ENCODE data around the gene TFF2.
A peak's percentile ranks its signal among the peaks of the same experiment; 100 is the strongest.

The TFF2 gene

DNA sequence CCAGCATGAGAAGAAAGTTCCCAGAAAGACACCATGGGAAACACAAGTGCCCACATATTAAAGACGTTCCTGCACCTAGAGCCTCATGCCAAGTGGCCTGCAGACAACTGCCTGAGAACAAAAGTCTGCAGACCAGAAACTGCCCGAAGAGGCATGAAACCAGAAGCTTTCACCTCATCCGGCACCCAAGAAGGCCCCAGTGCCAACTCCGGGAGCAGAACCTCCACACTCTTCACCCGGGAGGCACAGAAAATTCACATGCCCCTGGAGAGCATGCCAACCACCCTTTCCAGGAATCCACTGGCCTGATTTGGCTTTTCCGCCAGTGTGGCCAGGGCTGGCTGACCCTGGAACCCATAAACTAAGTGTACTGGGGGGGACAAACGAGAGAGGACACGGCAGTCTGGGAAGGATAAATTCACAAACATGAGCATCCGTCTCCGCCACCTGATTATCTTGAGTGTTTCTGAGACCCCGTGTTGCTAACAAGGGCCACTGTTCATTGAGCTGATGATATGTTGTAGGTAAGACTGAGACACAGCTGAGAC, 6.8 kb downstream of the TFF2 start:
- DNase-seq = no peak

DNA sequence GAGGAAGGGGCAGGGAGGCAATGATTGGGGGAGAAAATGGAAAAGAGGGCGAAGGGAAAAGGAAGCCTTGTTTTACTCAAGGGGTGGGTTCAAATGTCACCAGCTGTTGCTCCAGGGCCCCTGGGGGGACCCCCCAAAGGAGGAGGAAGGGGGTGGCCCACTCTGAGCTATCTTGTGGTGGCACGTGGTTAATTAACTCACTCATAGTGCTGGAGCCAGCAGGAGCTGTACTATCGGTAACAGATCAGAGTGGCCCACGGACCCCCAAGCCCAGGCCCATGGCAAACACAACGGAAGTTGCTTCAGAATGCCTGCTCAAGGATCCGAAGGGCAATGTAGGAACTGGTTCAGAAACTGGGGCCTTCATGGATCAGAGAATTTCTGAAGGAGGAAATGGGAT, 7.2 kb downstream of the TFF2 start:
- no peak for DNase-seq

DNA sequence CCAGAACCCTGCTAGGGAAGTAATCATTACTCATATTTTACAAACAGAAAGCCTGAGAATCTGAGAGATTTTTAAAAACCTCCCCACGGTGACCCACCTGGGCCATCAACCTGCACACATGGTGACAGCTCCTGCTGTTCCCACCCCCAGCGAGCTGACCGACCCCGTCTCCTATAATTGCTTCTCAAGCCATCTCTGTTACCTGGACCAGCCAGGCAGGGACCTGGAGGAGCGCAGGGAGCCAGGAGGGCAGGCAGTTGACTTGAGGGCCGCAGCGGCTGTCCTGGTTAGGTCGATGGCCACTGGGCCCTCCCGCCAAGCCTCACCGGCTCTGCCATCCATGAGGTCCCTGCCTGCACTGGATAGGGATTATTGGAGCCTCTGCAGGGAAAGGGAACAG, 7.7 kb downstream of the TFF2 start:
- no peak for DNase-seq

DNA sequence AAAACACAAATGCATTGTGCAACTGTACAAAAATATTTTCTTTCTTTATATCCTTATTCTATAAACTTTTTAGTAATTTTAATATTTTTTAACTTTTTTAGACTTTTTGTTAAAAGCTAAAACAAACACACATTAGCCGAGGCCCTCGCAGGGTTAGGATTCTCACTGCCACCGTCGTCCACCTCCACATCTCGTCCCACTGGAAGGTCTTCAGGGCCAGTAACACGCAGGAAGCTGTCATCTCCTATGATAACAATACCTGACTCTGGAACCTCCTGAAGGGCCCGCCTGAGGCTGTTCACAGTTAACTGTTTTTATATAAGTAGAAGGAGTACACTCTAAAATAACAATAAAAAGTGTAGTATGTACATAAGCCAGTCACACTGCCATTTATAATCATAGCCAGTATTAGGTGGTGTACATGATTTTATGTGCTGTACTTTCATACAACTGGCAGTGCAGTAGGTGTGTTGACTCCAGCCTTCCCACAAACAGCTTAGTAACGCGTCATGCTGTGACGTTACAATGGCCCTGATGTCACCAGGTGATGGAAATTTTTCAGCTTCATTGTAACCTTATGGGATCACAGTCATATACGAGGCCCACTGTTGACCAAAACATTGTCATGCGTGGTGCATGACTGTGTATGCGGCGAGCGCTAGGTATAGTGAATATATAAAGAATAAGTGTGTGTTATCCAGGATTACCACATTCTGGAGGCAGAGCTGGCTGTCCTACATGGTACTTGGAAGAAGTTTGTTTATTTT, 8.8 kb downstream of the TFF2 start:
- no peak for DNase-seq

DNA sequence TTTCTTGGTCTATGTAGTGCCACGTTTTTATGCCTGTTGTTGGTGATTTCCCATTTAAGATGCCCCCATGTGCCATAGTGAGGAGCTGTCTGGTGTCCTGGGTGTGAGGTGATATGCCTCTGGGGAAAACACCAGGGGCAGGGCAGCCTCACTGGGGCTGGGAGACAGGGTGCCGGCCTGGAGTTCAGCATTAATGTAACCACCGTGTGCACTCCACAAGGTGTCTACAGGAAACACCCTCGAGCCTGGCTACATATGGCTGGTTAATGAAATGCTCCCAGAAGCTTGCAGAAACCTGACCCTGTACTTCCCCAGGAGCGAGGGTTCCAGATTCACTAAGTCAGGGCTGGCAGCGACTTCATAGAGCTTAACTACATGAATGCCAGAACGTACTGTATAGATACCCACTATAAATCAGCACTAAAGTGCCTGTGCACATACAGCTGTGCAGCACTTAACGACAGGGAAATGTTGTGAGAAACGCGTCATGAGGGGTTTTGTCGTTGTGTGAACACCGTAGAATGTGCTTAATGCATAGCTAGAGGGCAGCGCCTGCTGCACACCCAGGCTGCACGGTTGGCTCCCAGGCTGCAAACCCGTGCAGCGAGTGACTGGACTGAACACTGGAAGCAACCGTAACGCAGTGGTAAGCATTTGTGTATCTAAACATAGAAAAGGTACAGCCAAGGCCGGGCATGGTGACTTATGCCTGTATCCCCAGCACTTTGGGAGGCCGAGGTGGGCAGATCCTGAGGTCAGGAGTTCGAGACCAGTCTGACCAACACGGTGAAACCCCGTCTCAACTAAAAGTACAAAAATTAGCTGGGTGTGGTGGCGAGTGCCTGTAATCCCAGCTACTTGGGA, 10.4 kb downstream of the TFF2 start:
- DNase-seq = no peak

DNA sequence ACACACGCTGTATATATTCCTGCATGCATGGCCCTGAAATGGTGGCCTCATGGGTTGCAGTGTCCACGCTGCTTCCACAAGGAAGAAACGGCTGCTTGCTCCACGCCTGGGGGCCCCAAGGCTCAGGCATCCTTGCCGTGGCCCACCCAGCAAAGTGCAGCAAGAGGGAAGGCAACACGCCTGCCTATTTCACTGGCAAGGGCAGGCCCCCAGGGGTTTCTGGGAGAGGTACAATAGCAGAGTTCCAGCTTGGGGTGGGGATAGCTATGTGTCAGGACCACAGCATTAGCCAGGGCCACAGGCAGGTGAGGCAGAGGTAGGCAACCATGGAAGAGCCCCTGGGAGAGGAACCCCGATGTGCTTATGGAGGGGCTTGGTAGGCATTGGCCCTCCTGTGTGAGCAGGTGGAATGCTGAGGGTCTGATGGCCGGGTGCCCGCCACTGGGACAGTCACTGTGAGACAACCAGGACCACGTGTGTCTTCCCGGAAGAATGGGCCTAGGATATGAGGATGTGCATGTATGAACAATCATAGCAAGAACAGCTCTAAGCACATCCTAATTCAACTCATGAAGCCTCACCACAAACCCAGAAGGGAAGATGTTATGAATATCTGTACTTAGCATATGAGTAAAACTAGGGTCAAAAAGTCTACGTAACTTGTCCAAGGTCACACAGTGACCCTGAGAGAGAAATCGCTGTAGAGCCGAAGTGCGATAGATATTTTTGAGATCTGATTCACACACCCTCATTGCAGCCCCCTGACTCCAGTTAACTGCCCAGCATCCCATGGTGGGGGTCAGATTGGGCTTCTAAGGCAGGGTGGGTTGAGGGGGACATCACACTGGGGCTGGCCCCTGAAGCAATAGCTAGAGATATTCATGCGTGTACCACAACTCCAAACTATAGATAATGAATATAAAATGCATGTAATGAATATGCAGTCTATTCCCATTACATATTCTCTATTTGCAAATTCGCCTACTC, 11.8 kb downstream of the TFF2 start:
- DNase-seq = no peak

DNA sequence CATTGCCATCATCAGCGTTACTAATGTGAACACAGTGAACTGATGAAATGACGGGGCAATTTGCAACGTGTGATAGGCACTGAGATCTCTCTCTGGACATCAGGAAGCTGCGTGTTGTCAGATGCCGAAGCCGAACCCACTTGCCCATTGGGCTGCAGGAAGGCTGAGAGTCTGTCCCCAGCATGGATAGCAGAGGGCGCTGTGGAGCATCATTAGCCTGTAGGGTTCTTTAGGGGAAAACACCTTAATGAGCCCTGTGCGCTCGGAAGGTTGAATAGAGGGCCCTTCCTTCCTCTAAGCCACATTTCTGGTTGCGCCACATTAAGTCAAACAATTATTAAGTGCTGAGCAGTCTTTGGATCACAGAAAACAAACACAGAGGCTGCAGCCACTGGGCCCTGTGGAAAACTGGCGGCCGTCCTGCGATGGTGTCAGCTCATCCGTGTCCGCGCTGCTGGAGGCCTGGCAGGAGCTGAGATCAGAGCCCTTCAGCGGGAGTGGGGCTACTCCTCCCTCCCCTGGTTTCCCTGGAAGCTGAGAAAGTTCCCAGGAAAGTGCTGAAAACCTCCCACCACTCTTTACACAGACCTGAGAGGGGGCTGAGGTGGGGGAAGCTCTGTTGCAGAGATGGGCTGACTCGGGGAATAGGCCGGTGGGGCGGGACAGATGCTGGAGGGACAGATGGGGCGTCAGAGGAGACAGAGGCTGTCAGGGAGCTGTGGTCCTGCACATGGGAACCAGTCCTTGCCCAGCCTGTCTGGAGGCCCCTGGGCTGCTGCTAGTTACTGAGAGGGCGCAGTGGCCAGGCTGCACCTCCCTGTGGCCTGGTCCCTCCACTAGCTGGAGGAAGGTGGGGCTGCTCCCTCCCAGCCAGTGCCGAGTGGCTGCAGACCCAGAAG, 12.7 kb downstream of the TFF2 start:
- peak; percentile 91 for DNase-seq

DNA sequence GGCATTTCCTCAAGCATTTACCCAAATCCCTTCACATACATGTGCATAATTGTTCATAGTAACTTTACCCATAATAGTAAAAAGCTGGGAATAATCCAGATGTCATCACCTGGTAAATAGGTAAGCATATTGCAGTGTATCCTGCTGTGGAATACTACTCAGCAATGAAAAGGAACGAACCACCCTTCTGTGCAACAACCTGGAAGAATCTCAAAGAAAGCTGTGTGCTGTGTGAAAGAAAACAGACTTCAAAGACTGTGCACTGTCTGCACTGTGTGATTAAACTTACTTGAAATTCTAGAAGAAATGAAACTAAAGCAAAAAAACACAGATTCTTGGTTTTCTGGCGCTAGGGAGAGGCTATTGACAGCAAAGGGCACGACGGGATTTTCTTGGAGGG, 13.5 kb downstream of the TFF2 start:
- no peak for DNase-seq

DNA sequence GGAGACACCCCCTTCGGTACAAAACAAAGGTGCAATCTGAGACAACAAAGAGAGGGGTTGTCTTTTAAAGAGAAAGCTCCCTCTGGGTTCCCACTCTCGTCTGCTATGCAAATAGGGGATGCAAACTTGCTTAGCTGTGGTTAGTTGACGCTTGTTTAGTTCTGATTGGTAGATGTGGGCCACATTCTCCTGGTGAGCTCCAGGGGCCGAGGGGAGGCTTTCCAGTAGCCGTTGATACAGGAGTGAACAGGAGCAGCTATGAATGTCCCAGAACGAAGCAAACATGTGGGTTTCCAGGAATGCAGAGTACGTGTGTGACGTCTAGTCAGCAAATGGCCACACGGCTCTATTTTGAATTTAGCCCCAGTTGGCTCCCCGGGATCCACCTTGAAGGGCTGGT, 14.7 kb downstream of the TFF2 start:
- no peak for DNase-seq

DNA sequence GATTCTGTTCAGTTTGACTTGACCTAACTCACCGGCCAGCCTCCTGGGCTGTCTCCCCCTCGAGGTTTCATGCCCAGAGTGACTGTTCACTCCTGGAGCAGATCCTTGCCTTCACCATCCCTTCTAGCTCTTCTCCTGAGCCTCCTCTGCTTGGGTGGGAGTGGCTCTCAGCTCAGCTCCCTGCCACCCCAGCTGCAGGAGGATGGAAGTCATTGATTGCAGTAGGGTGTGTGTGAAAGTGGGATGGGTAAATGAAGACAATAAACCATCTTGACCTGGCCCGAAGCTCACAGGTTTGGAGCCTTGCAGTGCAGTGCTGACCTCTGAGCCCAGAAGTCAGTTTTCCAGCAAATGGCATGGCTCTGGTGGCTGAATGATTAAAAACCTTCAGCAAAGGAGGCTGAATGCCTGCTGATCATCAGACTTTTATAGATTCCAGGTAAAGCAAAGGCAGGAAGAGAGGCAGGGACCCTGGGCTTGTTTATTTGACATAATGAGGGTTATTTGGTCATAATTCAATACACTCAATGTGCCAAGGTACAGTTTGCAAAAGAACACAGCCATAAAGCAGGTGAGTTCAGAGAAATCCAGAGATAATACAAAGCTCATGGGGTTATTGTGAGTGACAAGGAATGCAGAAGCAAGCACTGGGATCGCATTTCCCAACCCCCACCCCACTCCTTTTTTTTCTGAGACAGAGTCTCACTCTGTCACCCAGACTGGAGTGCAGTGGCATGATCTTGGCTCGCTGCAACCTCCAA, 18.1 kb downstream of the TFF2 start:
- DNase-seq = no peak

DNA sequence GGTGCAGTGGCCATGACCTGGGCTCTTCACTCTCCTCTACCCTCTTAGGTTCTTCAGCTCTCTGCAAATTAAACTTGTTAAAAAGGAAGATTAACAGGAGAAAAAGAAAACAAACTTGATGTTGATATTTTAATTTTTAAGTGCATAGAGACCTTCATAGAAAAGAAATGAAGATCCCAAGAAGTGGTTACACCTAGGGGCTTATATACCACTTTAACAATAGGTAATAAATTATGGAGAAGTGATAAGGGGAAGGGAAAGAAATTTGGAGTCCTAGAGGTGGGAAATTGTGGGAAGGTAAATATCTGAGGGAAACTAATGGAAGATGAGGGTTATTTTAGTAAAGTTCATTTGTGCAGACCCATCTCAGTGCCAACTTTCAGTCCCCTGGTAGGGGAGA, 19.1 kb downstream of the TFF2 start:
- no peak for DNase-seq

DNA sequence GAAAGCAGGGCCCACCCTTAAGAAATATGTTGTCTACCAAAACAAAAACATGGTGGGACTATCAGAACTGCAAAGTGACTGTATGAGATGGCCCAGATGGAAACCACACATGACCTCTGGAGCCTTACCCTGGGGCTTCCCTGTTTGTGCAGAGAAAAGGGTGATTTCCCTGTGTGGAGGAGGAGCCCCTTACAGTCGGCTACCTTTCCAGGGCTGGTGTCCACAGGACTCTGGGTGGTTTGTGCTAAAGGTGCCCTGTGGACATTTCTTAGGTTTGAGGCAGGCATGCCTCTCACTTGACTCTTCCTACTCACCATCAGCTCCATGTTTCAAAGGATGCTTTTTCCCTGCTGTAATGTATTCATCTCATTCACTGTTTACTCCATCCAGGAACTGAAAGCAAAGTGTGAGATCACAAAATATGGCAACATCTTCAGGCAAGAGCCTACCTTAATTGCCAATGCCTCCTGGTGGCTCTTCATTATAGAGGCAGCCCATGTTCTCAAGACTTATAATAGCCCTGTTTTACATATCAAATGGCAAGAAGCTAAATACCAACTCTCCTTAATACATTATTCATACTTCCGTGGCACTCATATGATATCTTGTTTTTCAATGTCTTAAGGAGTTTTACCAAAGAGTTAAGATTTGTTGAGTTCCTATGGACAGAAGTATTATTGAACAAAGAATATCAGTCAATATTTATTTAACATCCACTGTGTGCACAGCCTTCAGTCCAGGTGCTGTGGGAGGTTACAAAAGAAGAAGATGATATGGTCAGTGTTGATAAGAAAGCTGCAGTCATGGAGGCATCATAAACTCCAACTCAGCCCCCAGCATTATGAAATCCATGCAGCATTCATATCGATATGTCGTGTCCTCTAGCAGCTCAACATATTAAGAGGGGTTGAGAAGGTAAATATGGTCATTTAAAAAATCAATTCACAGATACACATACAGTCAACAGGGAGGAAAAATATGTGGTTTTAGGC, 20.1 kb downstream of the TFF2 start:
- DNase-seq = no peak

DNA sequence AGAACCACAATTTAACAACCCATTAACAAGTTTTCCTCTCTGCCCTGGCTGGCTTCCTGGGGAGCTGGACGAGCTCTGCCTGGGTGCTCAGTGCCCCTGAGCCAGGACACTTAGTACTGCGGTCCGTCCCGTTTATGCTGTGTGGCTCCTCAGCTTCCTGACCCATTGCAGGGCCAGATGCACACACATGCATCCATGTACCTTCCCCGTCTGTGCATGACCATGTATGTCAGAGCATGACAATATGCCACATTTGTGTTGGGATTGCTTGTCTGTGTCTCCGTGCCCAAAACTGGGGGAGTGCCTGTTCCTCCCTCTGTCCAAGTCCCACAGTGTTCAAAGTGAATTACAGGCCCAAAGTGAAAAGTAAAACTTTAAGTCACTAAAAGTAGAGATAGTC, 25.9 kb downstream of the TFF2 start:
- no peak for DNase-seq

DNA sequence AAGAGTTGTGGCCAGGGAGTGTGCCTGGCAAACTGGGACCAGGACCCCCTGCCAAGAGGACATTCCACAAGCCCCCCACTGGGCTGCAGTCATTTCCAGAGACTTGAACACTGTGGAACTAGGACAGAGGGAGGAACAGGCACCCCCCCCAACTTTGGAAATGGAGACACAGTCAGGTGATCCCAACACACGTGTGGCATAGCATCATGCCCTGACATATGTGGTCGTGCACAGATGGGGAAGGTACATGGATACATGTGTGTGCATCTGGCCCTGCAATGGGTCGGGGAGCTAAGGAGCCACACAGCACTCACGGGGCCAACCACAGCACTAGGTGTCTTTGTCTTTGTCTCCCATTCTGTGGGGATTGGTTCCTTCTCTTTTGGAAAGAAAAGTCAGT, 28.9 kb downstream of the TFF2 start:
- no peak for DNase-seq

DNA sequence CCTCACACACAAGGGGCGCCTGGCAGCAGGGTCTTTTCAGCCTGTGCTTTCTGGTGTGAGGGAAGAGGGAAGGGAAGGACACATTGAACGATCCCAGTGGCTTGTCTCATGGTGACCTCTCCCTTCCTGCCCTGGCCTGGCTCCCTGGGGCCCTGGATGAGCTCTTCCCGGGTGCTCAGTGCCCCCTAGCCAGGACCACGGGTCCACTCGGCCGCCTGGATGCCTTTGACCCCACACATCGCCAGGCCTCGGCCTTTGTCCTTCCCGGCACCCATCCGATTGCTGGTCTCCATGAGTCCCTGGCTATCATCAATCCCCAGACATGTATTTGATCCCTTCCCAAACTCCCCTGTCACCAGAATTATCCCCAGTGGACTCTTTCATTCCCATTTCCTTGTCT, 29.6 kb downstream of the TFF2 start:
- DNase-seq = no peak

DNA sequence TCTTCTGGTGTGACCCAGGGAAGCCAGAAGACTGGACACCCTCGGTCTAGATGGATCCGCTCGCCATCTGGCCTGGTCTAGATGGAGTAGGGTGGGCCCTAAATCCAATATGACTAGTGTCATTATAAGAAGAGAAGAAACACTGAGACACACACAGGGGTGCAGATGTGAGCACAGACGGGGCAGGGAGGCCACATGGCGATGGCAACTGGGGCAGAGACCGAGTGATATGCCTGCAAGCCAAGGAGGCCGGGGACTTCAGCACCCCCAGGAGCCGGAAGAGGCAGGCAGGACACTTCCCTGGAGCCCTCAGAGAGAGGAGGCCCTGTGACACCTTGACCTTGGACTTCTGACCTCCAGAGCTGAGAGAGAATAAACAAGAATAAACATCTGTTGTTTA, 30.0 kb downstream of the TFF2 start:
- DNase-seq = no peak

DNA sequence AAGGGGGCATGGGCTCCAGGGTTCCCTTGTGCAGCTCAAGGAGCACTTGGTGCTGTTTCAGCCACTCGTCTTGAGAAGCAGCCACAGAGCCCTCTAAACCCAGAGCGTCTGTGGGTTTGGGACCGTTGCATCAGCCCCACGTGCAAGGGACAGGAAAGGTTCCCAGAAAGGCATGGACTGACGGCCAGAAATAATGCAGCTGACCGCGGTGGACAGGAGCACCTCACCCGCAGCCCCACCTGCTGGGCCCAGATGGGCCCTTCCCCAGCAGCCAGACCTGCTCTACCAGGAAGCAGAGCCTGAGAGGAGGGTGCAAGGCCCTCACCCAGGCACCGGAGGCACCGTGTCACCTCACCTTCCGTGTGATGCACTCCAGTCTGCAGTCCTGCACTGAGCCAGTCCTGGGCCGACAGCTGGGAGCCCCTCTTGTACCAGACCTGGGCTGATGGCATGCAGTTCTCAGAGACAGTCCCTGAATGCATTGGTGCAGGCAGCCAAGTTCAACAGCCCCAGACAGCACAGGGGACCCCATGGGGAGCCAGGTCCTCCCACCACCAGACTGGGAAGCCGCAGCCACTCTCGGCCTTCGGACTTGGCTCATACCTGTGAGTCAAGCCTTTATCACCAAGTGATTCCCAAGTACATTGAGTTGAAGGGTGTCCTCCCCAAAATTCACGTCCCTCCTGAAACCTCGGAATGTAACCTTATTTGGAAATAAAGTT, 30.8 kb downstream of the TFF2 start:
- no peak for DNase-seq

DNA sequence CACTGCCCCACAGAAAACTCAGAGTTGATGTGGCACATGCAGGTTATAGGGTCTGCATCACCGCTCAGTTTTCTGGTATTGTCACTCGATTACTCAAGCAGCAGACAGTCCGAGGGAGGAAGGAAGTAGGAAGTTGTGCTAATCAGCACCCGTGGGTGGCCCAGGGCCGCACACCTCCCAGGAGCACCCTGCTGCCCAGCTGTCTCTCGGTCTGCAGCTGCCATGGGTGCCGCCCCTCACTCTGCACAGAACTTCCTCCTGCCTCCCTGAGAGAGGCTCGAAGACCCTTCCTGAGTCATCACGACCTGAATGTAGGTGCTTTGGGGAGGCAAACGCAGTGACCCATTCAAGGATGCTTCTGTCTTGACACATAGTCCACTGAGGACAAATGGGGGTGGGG, 31.4 kb downstream of the TFF2 start:
- no peak for DNase-seq

All from DMS79 (cell line).